GM12878 (cell line): ENCODE results near the gene PLEKHS1. TPM values are rescaled to one million over a fixed set of nuclear protein-coding genes. Genes with fewer than 3 reads are reported as not detected.
A peak's percentile ranks its signal among the peaks of the same experiment; 100 is the strongest.

ENCODE experiments used
- ATAC-seq: fragments of 200-7000 bp; cut with Tn5 transposase; 3 replicates; pipeline ENCODE4 v1.9.1; 2020; ENCODE audit warnings: mild to moderate bottlenecking, moderate library complexity
- BruUV-seq: library from RNA; stranded (reverse); fragments of 400-500 nt; replicated peaks from 2 replicates; lab custom pipeline; 2021; lab: Mats Ljungman, UMichigan
- CTCF ChIA-PET: fragments of 300-600 bp; sonication (Branson Sonifier 250); formaldehyde crosslinking; extraction: SDS; loops from one replicate; lab custom pipeline; 2021; ENCODE audit warnings: inconsistent platforms; lab: Yijun Ruan, JAX
- POLR2A ChIA-PET: fragments of 350-600 bp; formaldehyde crosslinking; extraction: SDS; loops from one replicate; lab custom pipeline; 2021; ENCODE audit warnings: inconsistent platforms; lab: Charles Lee
- RAD21 ChIA-PET: fragments of 300-600 bp; sonication (Branson Sonifier 250); formaldehyde crosslinking; loops from one replicate; lab custom pipeline; 2023; ENCODE audit warnings: antibody characterized with exemption; ENCODE audit not compliant: unreplicated experiment; lab: Charles Lee
- SMC1A ChIA-PET: fragments of 300-600 bp; sonication (Branson Sonifier 250); formaldehyde crosslinking; loops from one replicate; lab custom pipeline; 2023; ENCODE audit not compliant: unreplicated experiment, uncharacterized antibody; lab: Charles Lee
- DNase-seq: peaks from one replicate; pipeline ENCODE4 v3.0.0-alpha.2; 2011; ENCODE audit warnings: low read depth, low spot score
- FAIRE-seq: peaks from 3 replicates; lab custom pipeline; 2011; peaks lifted over from hg19 to GRCh38; lab: Jason Lieb, UNC
- H2AFZ ChIP-seq: 2 replicates; pipeline ENCODE4 v1.6.0; 2011; ENCODE audit warnings: low read depth, low read length, control low read depth; ENCODE audit not compliant: control insufficient read depth
- H3K27ac ChIP-seq: 2 replicates; pipeline ENCODE4 v1.5.1; 2011; ENCODE audit warnings: control low read depth; ENCODE audit not compliant: control insufficient read depth, insufficient read depth
- H3K27me3 ChIP-seq, 2 experiments: replicated peaks in 1 of 2; 2 replicates each; pipeline versions ENCODE4 v1.6.0 to v1.6.1; 2011; ENCODE audit warnings: low read length in 1 of 2; ENCODE audit not compliant: control insufficient read depth in 2 of 2, insufficient read depth in 2 of 2
- H3K36me3 ChIP-seq, 2 experiments: 2 replicates each; pipeline ENCODE4 v1.5.1; 2011; ENCODE audit warnings: low read length in 1 of 2; ENCODE audit not compliant: control insufficient read depth in 2 of 2, insufficient read depth in 2 of 2
- H3K4me1 ChIP-seq: 2 replicates; pipeline ENCODE4 v1.6.1; 2011; ENCODE audit warnings: mild to moderate bottlenecking, low read length, moderate library complexity, mixed read lengths; ENCODE audit not compliant: control insufficient read depth, insufficient read depth
- H3K4me2 ChIP-seq: 2 replicates; pipeline ENCODE4 v1.6.0; 2011; ENCODE audit warnings: control low read depth; ENCODE audit not compliant: control insufficient read depth, insufficient read depth
- H3K4me3 ChIP-seq: fragments of 200-600 bp; sonication (generic); 2 replicates; pipeline ENCODE4 v1.5.1; 2016
- H3K79me2 ChIP-seq: 2 replicates; pipeline ENCODE4 v1.6.0; 2011; ENCODE audit warnings: low read length; ENCODE audit not compliant: control insufficient read depth, insufficient read depth
- H3K9ac ChIP-seq: 2 replicates; pipeline ENCODE4 v1.8.0; 2011; ENCODE audit warnings: low read length, control low read depth, mixed read lengths; ENCODE audit not compliant: control insufficient read depth, insufficient read depth
- H3K9me3 ChIP-seq: replicated peaks from 3 replicates; pipeline ENCODE4 v1.5.1; 2011; ENCODE audit warnings: mild to moderate bottlenecking, low read length; ENCODE audit not compliant: control insufficient read depth, insufficient read depth
- H4K20me1 ChIP-seq: 2 replicates; pipeline ENCODE4 v1.6.0; 2011; ENCODE audit not compliant: control insufficient read depth, insufficient read depth
- BCL3 ChIP-seq: IDR thresholded peaks from 2 replicates; pipeline ENCODE4 v1.6.1; 2011; ENCODE audit warnings: borderline replicate concordance, low read depth, mild to moderate bottlenecking, moderate library complexity, low read length; ENCODE audit not compliant: insufficient read depth, poor library complexity, severe bottlenecking
- CREB1 ChIP-seq: IDR thresholded peaks from 2 replicates; pipeline ENCODE4 v1.6.1; 2012; ENCODE audit warnings: low read depth, mild to moderate bottlenecking, inconsistent platforms
- FOXK2 ChIP-seq: fragments of 450-650 bp; IDR thresholded peaks from 2 replicates; pipeline ENCODE4 v1.6.1; 2017; ENCODE audit warnings: mild to moderate bottlenecking, moderate library complexity
- HCFC1 ChIP-seq: fragments of 150-350 bp; IDR thresholded peaks from 2 replicates; pipeline ENCODE4 v1.6.1; 2014; ENCODE audit warnings: low read length
- IRF5 ChIP-seq: fragments of 450-650 bp; IDR thresholded peaks from 2 replicates; pipeline ENCODE4 v1.6.1; 2017; ENCODE audit warnings: borderline replicate concordance
- MAX ChIP-seq: IDR thresholded peaks from 2 replicates; pipeline ENCODE4 v1.6.1; 2012; ENCODE audit warnings: low read depth, low read length, improper control_type of control experiment
- SPI1 ChIP-seq: IDR thresholded peaks from 2 replicates; pipeline ENCODE4 v1.6.1; 2011; ENCODE audit warnings: low read depth, mild to moderate bottlenecking, low read length, moderate library complexity, borderline replicate concordance; ENCODE audit not compliant: insufficient read depth
- WGBS: methylation state at CpG from one replicate; pipeline ENCODE4 v1.1.6; 2016; ENCODE audit warnings: low lambda C conversion rate; ENCODE audit not compliant: insufficient replicate concordance, insufficient coverage; ENCODE audit errors: missing lambda C conversion rate; 5-methylcytosine and 5-hydroxymethylcytosine counted together
- in situ Hi-C: fragments of 300-500 bp; cut with MboI; formaldehyde crosslinking; loops from 9 replicates; pipeline ENCODE4 v1.14.3; 2018; ENCODE audit warnings: mixed read lengths
- intact Hi-C: fragments of 100-400 bp; cut with micrococcal nuclease; formaldehyde crosslinking; loops from one replicate; pipeline ENCODE4 v1.14.2; 2022; ENCODE audit not compliant: unreplicated experiment
- polyA plus RNA-seq, 11 experiments: library from polyadenylated mRNA; depleted of rRNA in 4 of 11; unstranded in 6 of 11; stranded (reverse) in 5 of 11; fragments of >200 nt; fragmentation: Nextera tagmentation in 4 of 11; fragmentation: Illumina TruSeq in 1 of 11; extraction: Ambion mirVana in 4 of 11; extraction: Trizol in 1 of 11; gene quantifications; 1 replicate in 1 of 11; 2 replicates in 10 of 11; pipeline versions ENCODE4 v1.2.1 to v1.2.3, GENCODE V29; 2011 to 2016; ENCODE audit warnings: inconsistent platforms in 2 of 11, missing spikeins in 2 of 11, low read depth in 1 of 11
- total RNA-seq, 4 experiments: library from RNA; depleted of rRNA in 3 of 4; stranded (reverse); fragments of >200 nt in 3 of 4; fragmentation: Illumina TruSeq in 1 of 4; extraction: Trizol in 1 of 4; gene quantifications; 2 replicates each; pipeline versions ENCODE4 v1.2.1 to v1.2.3, GENCODE V29; 2013 to 2021

Gene PLEKHS1
- total and polyA plus RNA-seq, 10 of the 15 experiments (the other 5 are each of a cell fraction or from before 2014, with no cell fraction given): 0.04 to 0.17 TPM; not detected in 8

GRCh38 chr10:113706623-113707022 is 44.9 kb upstream of the PLEKHS1 start (continued):
- TF ChIP-seq BCL3 (no peak), MAX (no peak), IRF5 (no peak), HCFC1 (no peak)

- intact Hi-C loops: loop anchor here (5.0 to 10.0 kb wide), 3 partner anchors 74 to 196 kb away; no protein-coding TSS in a partner anchor
- 0 out of 2 replicates have a peak, but pooled peaks cover 4% of the 10 kb centered on the region for H4K20me1 ChIP-seq
- H3K79me2 ChIP-seq: no peaks in the 10 kb centered on the region
- ATAC-seq (no peak), DNase-seq (no peak), FAIRE-seq (no peak)
- H3K4me1 ChIP-seq: peaks cover 6% of the 10 kb centered on the region; the same call in 1 of the 2 replicates
- BruUV-seq: no TSS peak
- ChIA-PET CTCF (interaction anchor here (3.2 kb wide), 1 partner anchor 29 kb away, joined by 9 read pairs; the partner anchor contains the start of gene CASP7), SMC1A (no interaction called here), RAD21 (no interaction called here), POLR2A (no interaction called here)
- H3K4me2 ChIP-seq: no peak overlapping the region
- no peak overlapping the region for H3K9ac ChIP-seq
- no peak for TF ChIP-seq CREB1
- peak; percentile 22; the same call in 1 of the 2 replicates for TF ChIP-seq SPI1
- no peak for TF ChIP-seq FOXK2
- no peaks in the 10 kb centered on the region for H3K9me3 ChIP-seq
- H3K27me3 ChIP-seq: no peaks in the 10 kb centered on the region
- peaks cover 0 to 5% of the 10 kb centered on the region in 2 experiments; a peak in 3 of 4 replicates for H3K36me3 ChIP-seq
- no peak overlapping the region for H2AFZ ChIP-seq
- H3K4me3 ChIP-seq: no peak overlapping the region
- in situ Hi-C loops: loop anchor here (5.0 kb wide), 1 partner anchor 394 kb away; no protein-coding TSS in a partner anchor
- no peak overlapping the region for H3K27ac ChIP-seq
- WGBS: 92% methylated on average over 6 of the region's 6 CpGs
Measured at GRCh38 chr10:113708640-113709039, 42.8 kb upstream of the PLEKHS1 start.
